ENCODE measurements around the gene C10orf143. TPM values are rescaled to one million over a fixed set of nuclear protein-coding genes. Genes with fewer than 3 reads are reported as not detected.
A peak's percentile ranks its signal among the peaks of the same experiment; 100 is the strongest.

Gene C10orf143
- total and polyA plus RNA-seq, 2 of the 8 experiments (the other 6 are each of a cell fraction or from before 2014, with no cell fraction given): 1.6 to 2.0 TPM

DNA sequence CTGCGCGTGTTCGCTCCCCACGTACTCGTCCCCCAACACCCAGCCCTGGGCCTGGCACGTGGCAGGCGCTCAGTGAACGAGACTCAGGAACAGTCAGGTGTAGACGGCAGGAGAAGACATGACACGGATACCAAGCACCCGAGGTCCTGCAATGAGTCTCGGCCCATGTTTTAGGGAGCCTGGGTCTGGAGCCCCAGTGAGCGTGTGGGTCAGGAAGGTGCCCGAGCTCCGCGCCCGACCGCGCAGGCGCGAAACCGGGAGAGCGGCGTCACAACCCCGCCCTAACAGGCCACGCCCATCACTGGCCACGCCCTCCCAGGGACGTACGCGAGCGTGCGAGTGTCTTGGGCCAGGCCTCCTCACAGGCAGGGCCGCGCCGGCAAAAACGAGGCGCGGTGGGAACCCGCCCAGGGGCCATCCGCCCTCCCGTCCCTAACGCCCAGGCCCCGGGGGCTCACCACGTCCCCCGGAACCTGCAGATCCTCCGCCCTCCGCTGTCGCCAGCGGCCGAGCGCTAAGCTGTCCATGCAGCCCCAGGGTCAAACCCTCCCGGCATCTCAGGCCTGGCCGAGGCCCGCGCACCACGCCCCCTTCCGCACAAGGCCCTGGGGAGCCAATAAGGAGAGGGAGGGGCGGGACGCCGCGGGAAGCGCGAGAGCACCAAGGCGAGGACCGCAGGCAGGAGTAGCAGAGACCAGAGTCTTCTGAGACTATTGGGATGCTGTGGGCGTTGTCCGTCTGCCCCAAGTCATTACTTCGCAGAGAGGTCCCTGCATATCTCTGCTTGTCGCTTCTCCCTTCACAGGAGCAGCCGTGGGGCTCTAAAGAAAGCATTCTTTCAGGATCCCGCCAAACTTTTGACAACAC is at the start of gene C10orf143 (continued):
- TF ChIP-seq KDM5A (IDR thresholded peaks at IDR 0.05; ENCODE audit: low read length): no peak
- TF ChIP-seq SIN3A (conservative IDR thresholded peaks at IDR 0.05 in 1 of 2, IDR thresholded peaks at IDR 0.05 in 1 of 2; ENCODE audit: low read depth in 1 of 2, low read length in 2 of 2): peak in 1 of 2 experiments; percentile 94; a peak in 2 of 4 replicates
- TF ChIP-seq, protein P1, sequence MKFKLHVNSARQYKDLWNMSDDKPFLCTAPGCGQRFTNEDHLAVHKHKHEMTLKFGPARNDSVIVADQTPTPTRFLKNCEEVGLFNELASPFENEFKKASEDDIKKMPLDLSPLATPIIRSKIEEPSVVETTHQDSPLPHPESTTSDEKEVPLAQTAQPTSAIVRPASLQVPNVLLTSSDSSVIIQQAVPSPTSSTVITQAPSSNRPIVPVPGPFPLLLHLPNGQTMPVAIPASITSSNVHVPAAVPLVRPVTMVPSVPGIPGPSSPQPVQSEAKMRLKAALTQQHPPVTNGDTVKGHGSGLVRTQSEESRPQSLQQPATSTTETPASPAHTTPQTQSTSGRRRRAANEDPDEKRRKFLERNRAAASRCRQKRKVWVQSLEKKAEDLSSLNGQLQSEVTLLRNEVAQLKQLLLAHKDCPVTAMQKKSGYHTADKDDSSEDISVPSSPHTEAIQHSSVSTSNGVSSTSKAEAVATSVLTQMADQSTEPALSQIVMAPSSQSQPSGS (IDR thresholded peaks at IDR 0.05; ENCODE audit: low read length): no peak
- no peak for TF ChIP-seq TEAD4 (IDR thresholded peaks at IDR 0.05; ENCODE audit: low read depth, low read length)
- no peak for TF ChIP-seq KDM1A (IDR thresholded peaks at IDR 0.05; ENCODE audit: borderline replicate concordance, low read length)
- peak; percentile 72 for TF ChIP-seq SAP30 (IDR thresholded peaks at IDR 0.05; ENCODE audit: insufficient read depth, insufficient replicate concordance, low read length)
- TF ChIP-seq CBX8 (IDR thresholded peaks at IDR 0.05; ENCODE audit: borderline replicate concordance, low read depth, low read length): no peak
- TF ChIP-seq CHD1 (IDR thresholded peaks at IDR 0.05; ENCODE audit: low read depth, low read length): no peak
- TF ChIP-seq POLR2AphosphoS5 (IDR thresholded peaks at IDR 0.05; ENCODE audit: low read depth, low read length): peak; percentile 80; the same call in 1 of the 2 replicates
- no peak for TF ChIP-seq POU5F1 (IDR thresholded peaks at IDR 0.05; ENCODE audit: low read depth, low read length)
- no peak for TF ChIP-seq TCF12 (IDR thresholded peaks at IDR 0.05; ENCODE audit: low read depth, low read length)
- no peak for TF ChIP-seq SIX5 (IDR thresholded peaks at IDR 0.05; ENCODE audit: low read depth, low read length)
- no peak for TF ChIP-seq RFX5 (IDR thresholded peaks at IDR 0.05; ENCODE audit: borderline replicate concordance, low read depth, low read length)
- no peak for TF ChIP-seq NRF1 (IDR thresholded peaks at IDR 0.05; ENCODE audit: low read depth, low read length)
- peak; percentile 74 for TF ChIP-seq ASH2L (IDR thresholded peaks at IDR 0.05; ENCODE audit: low read length)
- no peak for TF ChIP-seq SIRT6 (IDR thresholded peaks at IDR 0.05; ENCODE audit: low read length)
- TF ChIP-seq, protein P2, sequence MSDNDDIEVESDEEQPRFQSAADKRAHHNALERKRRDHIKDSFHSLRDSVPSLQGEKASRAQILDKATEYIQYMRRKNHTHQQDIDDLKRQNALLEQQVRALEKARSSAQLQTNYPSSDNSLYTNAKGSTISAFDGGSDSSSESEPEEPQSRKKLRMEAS (IDR thresholded peaks at IDR 0.05): peak; percentile 78
- TF ChIP-seq FOSL1 (IDR thresholded peaks at IDR 0.05; ENCODE audit: insufficient read depth, low read depth, low read length): no peak
- TF ChIP-seq SRF (IDR thresholded peaks at IDR 0.05; ENCODE audit: low read depth, low read length): peak; percentile 65

Measured in H1 (cell line).